Activated CD4-positive, alpha-beta T cell treated with anti-CD3 and anti-CD28 coated beads, Interleukin-2, amount 50 U/mL, for 48 hours (primary cell): ENCODE measurements around the gene IZUMO2.
A peak's percentile ranks its signal among the peaks of the same experiment; 100 is the strongest.
"Not testable (repeated sequence)": the region's sequence is repeated elsewhere in the genome, so short reads cannot be mapped to it uniquely, and the experiment has no call there.

Experiments used
- DNase-seq, 2 experiments: peaks; one replicate each; pipeline ENCODE4 v3.0.0-alpha.2; 2020

IZUMO2 gene

DNA sequence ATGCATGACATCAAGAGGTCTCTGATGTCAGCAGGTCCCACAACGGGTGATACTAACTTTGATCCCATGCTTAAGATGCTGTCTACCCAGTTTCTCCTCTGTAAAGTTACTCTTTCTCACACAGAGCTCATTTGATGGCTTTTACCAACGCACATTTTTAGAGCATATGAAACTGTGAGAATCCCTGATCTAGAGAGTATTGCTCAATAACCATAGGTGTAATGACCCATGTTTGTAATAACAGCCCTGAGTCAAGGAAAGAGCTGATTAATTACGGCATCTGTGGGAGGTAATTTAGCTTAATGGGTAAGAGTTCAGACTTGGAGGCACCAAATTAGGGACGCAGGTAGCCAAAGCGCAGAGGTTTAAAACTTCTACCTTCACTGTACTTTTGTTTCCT, 18.0 kb upstream of the IZUMO2 start:
- DNase-seq = no peak

DNA sequence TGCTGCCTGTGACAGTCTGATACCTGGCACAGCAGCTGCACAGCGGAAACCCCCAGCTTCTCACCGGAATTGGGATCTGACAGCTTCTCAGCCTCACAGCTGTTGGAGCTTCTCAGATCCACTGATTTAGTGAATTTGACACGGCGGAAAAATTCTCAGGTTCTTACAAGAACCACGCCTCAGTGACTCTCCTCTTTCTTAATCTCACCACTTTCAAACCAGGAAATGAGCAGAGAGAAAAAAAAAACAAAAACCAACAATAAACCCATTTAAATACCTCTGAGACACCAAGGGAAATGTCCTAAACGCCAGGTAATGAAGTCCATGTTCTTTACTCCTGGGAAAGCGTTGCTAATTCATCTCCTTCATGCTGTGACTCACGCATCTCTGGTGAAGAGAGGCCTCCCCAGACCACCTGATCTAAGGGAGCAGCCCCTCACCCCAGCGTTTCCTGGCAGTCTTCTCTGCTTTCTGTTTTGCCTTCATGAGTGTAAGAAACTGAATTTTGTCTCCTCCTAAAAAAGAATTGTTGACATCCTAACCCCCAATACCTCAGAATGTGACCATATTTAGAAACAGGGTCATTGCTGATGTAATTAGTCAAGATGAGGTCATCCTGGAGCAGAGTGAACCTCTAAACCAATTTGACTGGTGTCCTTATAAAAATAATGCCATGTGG, 15.9 kb upstream of the IZUMO2 start:
- no peak for DNase-seq

DNA sequence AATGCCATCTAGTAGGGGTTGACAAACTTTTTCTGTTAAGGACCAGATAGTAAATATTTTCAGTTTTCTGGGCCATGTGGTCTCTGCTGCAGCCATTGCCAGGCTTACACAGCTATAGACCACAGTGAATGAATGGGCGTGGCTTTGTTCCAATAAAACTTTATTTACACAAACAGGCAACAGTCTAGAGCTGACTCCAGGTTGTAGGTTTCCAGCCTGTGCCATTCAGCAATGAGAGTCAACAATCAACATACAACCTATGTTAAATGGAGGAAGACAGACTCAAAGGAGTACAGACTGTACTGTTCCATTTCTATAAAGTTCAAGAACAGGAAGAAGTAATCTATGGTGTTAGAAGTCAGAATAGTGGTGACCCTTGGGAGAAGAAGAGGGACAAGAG, 15.2 kb upstream of the IZUMO2 start:
- DNase-seq = no peak

DNA sequence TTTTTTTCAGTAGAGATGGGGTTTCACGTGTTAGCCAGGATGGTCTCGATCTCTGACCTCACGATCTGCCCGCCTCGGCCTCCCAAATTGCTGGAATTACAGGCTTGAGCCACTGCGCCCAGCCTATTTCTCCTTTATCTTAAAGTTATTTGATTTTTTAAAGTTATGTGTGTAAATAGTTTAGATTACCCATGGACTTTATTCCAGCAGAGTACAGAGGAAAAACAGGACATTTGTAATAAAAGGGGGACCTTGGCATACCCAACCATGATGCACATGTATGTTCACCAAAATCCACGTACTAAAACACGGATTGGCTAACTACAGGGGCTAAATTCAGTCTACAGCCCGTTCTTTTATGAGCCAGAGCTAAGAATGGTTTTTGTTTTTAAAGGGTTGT, 13.7 kb upstream of the IZUMO2 start:
- DNase-seq = no peak

DNA sequence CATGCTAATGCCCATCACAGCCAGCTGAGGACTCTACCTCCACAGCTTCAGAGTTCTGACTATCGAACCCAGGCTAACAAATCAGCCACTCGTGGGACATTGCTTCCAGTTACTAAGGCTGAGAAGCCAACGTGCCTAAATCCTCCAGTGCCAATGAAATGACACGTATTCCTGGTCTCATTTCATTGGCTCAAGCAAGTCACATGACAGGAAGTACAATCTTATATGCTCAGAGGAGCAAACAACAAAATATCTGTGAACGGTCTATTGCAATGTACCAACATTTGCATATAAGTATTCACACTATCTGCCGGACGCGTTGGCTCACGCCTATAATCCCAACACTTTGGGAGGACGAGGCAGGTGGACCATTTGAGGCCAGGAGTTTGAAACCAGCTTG, 12.8 kb upstream of the IZUMO2 start:
- no peak for DNase-seq

DNA sequence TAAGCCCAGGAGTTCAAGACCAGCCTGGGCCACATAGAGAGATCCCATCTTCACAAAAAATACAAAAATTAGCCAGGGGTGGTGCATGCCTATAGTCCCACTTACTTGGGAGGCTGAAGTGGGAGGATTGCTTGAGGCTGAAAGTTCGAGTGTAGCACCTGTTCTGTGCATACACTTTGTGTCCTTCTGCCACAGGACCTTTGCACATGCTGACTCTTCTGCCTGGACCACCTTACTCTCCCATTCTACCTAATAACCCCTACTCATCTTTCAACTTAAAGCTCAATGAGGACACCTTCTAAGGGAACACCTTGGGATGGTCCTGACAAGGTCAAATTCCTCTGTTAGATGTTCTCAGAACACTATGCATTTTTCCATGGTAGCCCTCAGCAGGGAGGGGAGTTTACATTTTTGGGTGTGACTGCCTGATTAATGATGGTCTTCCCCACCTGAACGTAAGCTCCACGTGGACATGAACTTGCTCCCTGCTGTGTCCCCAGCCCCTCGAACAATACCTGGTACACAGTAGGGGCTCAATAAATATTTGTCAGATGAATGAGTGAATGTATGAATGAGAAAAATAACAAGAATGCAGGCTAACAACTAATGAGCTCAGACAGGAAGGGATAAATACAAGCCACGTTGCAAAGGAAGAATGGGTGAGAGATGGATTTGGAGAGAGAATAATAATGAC, 11.2 kb upstream of the IZUMO2 start:
- no peak for DNase-seq

DNA sequence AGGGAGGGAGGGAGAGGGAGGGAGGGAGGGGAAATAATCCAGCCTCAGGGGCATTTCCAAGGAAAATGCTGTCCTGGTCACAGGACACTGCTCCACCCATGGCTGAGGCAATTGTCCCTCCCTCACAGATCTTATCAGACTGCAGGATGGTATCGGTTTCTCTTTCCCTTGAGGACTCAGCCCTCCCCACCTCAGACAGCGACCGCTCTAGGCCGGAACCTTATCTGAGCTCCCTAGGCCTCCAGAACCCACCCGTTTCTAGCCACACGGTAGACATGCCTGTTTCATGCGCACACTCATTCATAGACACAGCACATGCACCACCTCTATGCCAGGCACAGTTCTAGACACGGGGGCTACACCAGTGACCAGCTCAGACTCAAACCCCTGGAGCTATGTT, 10.0 kb upstream of the IZUMO2 start:
- DNase-seq = no peak

DNA sequence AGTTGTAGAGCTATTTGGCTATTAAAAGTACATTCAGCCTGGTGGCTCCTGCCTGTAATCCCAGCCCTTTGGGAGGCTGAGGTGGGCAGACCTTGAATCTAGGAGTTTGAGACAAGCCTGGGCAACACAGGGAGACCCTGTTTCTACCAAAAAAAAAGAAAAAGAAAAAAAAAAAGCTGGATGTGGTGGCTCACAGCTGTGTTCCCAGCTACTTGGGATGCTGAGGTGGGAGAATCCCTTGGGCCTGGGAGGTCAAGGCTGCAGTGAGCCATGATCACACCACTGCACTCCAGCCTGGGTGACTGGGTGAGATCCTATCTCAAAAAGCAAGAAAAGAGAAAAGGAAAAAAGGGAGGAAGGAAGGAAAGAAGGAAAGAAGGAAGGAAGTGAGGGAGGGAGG, 9.6 kb upstream of the IZUMO2 start:
- no peak for DNase-seq

DNA sequence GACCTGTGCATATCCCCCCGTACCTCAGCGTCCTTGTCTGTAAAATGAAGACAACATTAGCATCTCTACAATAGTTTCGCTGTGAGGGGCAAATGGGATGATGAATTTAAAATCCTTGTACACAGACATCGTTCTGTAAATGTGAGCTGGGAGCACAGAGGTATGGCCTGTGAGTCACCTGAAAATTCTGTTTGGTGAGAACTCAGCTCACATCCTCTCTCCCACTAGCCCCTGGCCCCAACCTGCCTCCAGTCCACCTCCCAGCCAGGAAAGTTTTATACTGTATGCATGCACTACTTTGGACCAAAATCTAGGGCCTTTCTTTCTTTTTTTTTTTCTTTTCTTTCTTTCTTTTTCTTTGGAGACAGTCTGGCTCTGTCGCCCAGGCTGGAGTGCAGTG, 8.7 kb upstream of the IZUMO2 start:
- DNase-seq = no peak

DNA sequence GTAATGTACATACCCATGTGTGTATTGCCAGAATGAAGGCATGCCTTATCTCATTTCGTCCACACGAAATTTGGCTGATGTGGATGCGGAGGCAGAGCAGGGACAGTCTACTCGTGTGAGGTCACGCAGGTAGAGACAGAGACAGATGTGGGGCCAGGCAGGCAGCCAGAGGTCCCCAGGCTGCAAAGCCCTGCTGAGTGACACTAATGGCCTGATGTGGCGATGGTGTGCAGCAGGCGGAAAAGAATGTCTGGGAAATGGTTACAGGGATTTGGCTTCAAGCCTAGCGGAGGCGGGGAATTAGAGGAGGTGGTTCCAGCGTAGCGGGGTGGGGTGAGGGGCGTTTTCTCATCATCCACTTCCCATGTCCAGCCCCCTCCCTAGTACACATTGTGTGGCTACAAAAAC, 4.2 kb upstream of the IZUMO2 start:
- DNase-seq = no peak

DNA sequence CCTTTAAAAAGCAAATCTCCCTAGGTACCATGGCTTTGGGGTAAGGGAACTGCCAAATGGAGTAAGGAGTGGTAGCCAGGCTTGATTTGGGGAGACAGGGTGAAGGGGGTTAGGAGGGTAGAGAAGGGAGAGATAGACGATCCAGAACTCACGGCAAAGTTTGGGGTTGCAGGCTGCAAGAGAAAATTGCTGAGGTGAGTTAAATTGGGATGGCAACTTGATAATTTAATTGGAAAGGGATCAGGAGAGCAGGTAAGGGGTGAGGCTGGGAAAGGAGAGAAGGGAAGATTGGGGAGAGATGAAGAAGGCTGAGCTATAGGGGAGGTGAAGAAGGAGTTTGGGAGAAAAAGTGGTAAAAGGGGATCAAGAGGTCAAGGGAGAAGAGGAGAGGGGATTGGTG, 4.0 kb downstream of the IZUMO2 start:
- no peak for DNase-seq

DNA sequence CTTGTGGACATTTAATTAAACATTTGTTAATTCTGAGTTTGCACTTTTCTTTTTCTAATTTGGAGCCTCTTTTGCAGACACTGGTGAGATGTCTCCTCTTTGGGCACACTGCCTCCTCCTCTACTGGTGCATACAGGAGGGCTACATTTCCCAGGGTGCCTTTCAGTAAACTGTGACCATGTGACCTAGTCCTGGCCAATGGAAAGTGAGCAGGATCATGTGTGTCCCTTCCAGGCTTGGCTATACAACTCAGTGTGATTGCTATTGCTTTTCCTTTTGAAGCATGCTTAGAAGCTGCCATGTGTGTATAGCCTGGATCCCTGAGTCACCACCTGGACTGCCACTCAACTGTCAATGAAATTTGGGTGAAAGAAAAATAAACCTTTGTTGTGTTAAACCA, 4.5 kb downstream of the IZUMO2 start:
- DNase-seq = no peak

DNA sequence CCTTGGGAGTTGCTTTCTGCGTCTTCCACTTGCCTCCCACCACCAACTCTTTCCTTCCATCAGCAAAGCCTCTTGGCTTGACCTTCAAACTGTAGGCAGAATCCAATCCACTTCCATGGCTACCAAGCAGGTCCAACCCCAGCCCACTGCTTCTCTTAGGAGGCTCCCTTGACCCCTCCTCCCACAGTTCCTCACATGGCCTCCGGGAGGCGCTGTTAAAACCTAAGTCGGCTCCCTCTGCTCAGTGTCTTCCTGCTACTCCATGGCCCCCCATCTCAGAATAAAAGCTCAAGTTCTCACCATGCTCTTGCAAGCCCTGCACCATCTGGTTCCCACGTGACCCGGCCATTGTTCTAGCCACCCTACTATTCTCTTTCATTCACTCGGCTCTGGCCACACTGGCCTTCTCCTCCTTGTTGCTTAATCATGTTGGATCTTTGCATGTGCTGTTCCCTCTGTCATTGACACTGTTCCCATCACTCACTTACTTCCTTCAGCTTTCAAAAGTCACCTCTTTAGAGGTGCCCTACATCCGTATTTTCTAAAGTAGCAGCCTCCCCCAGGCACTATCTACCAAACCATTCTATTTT, 7.5 kb downstream of the IZUMO2 start:
- DNase-seq = no peak

DNA sequence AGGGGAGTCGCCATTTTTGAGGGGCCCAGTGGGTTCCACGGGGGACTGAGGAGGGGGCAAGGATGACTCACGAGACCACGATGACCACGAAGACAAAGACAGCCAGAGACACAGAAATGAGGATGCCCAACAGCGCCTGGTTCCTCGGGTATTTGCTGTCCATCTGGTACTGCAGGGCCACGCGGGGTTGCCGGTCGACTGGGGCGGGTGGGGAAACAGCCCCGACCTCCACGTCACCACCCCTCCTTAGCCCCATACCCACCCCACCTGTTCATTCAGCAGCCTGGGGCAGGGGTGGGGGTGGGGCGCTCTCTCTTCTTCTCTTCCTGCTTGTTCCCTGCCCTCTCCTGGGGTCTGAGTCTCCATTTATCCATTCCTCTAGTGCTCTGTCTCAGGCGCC, 8.6 kb downstream of the IZUMO2 start:
- no peak for DNase-seq

DNA sequence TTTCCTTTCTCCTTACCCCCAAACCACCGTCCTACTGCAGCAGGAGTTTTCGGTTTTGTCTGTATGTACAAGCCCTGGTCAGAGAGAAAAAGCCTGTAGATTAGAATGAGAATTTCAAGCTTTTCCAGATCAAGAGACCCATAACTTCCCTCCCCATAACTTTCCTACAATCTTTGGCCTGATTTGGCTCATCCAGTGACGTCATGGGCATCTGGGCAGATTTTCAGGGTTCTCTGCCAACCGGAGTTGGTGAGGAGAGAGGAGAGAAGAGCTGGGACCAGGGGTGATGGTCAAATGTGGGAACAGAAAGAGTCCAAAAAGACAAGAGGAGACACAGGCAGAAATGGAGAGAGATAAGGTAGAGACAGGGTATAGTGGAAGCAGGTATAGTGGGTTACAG, 10.5 kb downstream of the IZUMO2 start:
- no peak for DNase-seq

DNA sequence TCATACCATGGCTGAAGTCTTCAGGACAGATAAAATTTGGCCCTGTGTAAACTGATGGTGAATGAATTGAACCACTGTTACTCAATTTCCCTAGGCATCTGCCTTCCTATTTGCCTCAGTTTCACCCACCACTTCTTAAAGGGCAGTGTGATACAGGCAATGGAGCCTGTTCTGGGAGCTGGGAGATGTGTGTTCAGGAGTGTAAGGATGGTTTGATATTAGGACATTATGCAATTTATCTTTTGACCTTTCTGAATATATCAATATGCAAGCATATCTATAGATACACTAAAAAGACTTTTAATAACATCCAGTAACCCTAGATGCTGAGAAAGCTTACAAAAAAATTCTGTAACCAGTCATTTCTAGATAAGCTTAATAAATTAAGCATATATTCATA, 14.6 kb downstream of the IZUMO2 start:
- DNase-seq = no peak

DNA sequence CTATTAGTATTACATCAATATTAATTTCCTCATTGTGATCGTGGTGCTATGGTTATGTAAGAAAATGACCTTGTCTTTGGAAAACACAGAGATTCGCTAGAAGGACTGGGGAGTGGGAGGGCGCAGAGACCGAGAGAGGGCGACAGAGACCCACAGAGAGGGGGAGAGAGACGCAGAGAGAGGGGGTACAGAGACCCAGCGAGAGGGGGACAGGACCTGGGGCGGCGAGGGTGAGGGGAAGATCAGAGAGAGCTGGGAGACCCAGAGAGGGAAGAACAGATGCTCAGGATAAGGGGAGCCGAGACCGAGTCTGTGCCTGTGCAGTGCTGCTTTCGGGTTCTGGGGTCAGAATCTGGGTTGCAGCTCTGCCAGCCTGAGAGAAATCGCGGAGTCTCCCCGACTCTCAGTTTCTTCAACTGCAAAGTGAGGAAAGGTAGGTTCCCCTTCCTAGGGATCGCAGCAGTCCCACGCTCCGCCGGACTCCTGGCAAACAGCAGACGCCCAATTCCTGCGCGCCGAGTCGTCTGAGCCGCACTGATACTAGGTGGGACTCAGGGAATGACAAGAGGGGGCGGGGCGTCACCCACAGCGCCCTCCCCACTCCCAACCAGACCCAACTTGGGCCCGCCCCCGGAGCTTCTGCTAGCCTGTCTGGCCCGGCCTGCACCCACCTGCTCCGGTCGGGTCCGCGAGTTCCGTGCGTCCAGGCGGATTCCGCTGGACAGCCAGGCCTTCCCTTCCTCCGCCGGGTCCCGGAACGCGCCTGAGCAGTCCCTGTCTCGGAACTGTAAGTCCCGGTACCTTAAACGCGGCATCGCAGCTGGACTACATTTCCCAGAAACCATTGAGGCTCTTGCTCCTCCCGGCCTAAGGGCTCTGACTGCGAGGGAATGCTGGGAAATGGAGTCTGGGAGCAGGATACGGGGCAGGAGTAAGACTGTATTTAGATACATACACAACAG, 15.3 kb downstream of the IZUMO2 start:
- peak; percentile 68 to 74 for DNase-seq

DNA sequence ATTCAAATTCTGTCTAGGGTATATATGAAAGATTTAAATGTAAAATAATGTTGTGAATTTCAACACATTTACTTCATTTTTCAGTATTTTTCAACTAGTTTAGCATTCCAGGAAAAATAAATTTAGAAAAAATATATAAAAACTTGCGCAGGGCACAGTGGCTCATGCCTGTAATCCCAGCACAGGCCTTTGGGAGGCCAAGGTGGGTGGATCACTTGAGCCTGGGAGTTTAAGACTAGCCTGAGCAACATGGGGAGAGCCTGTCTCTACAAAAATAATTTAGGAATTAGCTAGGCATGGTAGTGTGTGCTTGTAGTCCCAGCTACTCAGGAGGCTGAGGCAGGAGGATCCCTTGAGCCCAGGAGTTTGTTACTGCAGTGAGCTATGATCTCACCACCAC, 21.2 kb downstream of the IZUMO2 start:
- not testable (repeated sequence) for DNase-seq

DNA sequence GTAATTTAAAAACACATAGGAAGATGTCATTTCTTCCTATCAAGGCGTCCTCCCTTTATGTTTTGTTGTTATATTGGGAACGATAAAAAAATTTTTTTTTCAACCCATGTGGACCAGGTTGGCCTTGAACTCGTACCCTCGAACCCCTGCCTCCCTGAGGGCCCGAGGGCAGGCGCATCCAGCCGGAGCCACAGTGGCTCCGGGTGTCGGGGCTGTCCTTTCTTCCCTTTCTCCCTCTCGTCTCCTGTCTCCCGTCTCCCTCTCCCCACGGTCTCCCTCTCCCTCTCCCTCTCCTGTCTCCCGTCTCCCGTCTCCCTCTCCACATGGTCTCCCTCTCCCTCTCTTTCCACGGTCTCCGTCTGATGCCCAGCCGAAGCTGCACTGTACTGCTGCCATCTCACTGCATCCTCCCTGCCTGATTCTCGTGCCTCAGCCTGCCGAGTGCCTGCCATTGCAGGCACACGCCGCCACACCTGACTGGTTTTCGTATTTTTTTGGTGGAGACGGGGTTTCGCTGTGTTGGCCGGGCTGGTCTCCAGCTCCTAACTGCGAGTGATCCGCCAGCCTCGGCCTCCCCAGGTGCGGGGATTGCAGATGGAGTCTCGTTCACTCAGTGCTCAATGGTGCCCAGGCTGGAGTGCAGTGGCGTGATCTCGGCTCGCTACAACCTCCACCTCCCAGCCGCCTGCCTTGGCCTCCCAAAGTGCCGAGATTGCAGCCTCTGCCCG, 22.8 kb downstream of the IZUMO2 start:
- not testable (repeated sequence) for DNase-seq

DNA sequence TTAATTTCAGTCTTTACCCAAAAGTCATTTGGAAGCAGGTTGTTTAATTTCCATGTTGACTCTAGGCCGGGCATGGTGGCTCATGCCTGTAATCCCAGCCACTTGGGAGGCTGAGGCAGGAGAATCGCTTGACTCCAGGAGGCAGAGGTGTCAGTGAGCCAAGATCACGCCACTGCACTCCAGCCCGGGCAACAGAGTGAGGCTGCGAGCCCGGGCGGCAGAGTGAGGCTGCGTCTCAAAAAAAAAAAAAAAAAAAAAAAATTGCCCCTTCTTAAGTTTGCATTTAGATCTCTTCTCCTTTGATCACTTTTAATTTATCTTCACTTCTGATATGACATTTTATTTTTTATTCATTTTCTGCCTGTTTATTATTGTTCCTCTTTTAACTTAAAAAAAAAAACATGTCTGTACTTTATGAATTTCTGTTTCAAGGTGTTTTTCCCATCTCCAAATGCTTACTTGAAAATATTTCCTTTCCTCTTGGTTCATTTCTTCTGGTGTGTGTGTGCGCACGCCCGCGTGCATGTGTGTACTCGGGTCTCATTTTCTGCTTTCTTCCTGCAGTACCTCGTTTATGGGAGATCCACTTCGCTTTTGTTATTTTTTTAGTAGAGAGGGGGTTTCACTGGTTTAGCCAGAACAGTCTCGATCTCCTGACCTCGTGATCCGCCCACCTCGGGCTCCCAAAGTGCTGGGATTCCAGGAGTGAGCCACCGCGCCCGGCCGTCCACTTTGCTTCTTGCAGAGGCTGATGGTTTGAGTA, 26.3 kb downstream of the IZUMO2 start:
- not testable (repeated sequence) for DNase-seq

DNA sequence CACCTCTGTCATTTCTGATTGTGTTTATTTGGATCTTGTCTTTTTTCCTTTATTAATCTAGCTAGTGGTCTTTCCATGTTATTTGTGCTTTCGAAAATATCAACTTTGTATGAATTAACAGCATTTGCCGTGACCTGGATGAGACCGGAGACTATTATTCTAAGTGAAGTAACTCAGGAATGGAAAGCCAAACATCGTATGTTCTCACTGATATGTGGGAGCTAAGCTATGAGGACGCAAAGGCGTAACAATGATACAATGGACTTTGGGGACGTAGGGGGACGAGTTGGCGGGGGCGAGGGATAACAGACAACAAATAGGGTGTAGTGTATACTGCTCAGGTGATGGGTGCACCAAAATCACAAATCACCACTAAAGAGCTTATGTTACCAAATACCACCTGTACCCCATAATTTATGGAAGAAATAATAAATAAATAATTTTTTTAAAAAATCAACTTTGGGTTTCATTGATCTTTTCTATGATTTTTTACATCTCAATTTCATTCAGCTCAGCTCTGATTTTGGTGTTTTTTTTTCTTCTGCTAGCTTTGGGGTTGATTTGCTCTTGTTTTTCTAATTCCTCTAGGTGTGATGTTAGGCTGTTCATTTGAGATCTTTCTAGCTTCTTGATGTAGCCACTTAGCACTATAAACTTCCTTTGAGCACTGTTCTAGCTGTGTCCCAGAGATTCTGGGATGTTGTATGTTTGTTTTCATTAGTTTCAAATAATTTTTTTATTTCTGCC, 27.1 kb downstream of the IZUMO2 start:
- not testable (repeated sequence) for DNase-seq
